Retina (tissue), 1 donor: ENCODE results near the gene TRIP13.
"Not testable (repeated sequence)": the region's sequence is repeated elsewhere in the genome, so short reads cannot be mapped to it uniquely, and the experiment has no call there.

Experiments used
- DNase-seq: peaks from one replicate; pipeline ENCODE4 v3.0.0-alpha.2; 2016

TRIP13 gene

DNA sequence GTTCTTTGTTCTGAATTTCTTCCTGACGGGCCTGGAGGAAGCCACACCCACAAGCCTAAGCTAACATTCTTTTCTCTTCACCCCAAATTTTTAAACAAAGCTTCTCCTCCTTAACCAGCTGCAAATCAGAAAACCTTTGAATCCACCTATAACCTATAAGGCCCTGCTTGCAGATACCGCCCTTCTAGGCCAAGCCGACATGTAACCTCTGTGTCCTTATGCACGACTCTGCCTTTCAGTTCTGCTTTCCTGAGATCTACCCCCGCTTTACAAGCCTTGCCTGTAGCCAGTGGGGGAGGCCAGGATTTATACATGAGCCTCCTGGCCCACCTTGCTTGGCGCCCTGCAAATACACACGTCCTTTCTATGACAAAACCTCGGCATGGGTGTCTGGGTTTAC is 19.4 kb upstream of the TRIP13 start:
- DNase-seq: no peak

DNA sequence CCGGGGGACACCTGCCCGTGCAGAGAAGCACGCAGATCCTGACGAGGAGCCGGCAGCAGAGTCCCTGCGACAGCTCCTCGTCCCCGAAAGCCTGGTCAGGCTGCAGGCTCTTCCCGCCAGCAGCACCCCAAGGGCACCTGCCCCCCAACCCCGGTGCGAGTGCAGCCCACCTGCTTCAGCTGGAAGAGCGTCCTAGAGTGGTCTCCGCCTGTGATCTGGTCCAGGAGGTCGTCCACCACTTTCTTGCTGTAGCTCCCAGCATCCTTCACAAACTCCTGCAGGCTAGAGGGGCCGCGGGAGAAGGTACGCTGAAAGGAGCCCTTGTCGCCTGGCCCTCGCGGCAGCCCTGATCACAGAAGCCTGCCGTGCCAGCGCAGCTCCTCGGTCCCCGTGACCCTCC is 16.8 kb upstream of the TRIP13 start:
- no peak for DNase-seq

DNA sequence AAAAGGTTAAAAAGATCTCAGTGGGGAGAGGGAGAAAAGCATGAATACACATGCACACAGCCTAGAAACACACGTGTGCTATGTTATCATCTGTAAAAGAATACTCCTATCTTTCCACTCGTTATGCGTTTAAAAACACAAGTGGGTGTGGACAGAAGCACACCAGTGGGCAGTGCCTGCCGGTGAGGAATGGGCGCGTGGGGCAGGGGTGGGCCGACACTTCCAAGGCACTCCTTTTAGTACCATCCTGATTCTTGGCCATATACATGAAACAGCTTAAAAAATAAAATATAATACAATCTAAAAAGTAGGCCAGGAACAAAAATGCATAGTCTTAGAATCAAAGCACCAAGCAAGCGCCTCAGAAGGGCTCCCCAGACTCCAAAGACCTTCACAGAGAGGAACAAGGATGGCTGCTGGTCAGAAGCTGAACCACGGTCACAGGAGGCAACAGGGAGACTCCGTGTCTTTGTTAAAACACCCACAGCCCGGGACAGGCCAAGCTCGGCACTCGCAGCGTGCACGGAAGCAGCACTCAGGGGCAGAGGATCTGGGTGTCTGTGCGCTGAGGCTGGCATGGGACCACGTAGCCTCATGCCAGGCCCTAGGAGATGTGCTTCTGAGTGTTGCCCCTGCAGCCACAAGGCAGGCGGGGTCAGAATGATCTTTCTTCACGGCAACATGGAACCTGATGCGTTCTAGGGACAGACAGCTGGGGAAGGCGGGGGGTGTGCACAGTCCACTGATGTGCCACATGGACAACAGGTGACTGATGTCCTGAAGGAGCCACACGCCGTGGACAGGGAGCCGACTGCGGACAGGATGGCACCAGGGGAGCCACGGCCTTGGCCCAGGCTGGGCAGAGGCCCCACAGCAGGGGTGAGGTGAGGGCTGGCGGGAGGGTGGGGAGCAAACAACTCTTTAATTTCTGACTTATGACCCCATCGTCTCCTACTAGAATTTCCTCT is 16.0 kb upstream of the TRIP13 start:
- DNase-seq: no peak

DNA sequence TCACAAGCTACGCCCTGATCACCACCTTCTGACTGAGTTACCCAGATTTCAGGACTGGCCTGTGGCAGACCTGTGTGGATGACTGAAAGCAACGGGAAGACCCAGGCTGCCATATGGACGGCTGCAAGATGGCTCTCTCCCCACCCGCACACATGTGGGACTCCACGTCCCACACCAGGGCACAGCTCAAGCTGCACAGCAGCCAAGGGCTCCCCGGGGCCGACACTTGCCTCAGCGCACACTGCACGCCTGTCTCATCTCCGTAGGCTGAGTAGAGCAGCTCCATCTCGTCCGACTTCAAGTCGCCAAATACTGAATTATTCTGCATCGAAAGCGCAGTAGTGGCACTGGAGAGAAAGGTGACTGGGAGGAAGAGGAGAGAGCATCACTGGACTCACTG is 14.6 kb upstream of the TRIP13 start:
- no peak for DNase-seq

DNA sequence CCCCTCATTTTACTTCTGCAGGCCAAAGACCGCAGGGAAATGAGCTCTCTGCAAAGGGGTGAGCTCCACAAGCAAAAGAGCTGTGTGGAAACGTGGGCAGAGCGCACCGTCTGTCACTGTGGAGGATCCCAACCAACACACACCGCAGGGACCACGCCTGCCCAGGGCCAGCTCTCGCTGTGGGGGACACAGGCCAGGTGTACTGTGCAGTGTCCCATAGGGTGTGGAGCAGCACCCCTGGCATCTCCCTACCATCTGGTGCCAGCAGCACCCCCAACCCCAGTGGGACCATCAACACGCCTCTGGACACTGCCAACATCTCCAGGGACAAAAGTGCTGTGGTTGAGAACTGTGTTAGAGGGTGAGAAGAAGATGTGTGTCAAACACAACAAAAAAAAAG is 14.0 kb upstream of the TRIP13 start:
- not testable (repeated sequence) for DNase-seq

DNA sequence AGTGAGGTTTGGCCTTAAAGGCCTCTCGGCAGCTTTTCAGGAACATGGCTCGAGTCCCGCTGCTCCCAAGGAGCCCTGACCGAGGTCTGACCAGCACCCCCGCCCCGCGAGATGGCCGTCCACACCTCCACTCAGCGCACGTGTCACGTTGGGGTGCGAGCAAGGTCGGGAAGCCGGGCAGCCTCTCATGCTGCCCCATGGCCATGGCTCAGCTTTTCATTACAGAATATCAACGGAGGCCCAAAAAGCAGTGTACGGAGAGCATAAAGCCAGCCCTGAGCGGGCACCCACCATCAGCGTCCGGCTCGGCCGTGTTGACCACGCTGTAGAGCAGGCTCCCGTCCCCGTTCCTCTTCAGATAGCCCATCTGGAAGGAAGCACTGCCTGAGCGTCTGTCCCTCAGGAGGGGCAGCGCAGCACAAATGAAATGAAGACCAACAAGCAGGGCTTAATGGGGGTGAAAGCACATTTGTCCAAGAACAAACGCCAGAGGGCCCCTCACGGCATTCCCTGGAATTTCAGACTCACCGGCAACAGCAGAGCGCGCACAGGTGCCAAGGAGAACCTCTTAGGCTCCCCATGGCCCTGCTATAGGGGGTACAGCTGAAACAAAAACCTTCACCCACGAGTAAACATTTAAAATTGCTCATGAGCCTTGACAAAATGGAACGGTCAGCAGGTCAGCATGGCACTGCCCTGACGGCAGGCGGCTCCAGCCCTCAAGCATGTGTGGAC is 11.7 kb upstream of the TRIP13 start:
- DNase-seq: no peak

DNA sequence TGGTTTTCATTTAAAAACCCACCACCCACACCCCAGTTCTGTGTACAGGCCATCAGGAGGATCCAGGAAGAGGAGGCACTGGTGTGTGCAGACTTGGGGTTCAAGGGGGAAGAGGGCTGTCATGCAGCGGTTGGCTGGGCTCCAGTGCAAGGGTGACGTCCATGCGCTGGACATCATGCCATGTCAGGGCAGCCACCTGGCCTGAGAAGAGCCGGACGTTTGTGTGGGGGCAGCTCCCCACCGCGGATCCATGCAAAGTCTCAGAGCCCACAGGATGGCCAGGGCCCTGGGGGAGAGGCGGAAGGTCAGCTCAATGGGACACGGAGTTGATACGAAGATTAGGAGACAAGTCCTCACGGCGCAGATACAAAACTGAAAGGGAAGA is 11.1 kb upstream of the TRIP13 start:
- DNase-seq: no peak

DNA sequence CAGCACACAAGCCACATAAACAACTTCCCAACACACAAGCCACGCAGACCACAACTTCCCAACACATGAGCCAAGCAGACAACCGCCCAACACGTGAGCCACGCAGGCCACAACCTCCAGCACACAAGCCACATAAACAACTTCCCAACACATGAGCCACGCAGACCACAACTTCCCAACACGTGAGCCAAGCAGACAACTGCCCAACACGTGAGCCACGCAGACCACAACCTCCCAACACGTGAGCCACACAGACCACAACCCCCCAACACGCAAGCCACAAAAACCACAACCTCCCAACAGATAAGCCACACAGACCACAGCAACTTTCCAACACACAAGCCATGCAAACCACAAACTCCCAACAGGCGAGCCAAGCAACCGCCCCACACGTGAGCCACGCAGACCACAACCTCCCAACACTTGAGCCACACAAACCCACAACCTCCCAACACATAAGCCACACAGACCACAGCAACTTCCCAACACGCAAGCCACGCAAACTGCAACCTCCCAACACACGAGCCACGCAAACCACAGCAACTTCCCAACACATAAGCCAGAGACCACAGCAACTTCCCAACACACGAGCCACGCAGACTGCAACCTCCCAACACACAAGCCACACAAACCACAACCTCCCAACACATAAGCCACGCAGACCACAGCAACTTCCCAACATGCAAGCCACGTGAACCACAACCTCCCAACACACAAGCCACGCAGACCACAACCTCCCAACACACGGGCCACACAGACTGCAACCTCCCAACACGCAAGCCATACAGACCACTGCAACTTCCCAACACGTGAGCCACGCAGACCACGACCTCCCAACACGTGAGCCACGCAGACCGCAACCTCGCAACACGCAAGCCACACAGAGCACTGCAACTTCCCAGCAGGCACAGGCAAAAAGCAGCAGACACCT is 10.2 kb upstream of the TRIP13 start:
- no peak for DNase-seq

DNA sequence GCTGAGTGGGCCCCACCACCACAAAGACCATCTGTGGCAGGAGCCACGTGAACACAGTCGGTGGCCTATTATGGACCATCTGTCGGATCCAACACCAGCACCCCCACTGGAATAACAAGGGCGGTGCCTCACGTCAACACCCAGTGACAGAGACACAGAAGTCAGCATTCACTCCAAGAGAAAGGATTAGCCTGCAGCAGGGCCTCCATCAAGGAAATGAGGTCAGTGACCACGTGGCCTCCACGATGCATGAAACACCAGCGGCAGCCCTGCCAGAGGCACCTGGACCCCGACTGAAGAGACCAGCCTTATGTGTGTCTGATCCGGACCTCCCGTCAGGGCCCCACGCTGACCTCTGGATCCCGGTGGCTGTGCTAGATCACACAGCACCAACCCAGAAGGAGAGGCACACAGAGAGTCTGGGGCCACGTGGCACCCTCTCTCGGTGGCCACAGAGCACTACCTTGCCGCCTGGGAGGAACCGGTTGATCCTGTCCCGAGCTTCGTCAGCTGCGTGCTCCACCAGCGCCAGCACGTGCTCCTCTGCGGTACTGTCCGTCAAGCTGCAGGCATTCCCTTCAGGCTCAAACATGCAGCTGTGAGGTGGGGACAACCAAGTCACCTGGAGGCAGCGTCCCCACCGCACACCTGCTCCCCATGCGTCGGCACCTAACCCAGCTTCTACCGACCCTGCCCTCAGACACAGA is 9.1 kb upstream of the TRIP13 start:
- DNase-seq: no peak

DNA sequence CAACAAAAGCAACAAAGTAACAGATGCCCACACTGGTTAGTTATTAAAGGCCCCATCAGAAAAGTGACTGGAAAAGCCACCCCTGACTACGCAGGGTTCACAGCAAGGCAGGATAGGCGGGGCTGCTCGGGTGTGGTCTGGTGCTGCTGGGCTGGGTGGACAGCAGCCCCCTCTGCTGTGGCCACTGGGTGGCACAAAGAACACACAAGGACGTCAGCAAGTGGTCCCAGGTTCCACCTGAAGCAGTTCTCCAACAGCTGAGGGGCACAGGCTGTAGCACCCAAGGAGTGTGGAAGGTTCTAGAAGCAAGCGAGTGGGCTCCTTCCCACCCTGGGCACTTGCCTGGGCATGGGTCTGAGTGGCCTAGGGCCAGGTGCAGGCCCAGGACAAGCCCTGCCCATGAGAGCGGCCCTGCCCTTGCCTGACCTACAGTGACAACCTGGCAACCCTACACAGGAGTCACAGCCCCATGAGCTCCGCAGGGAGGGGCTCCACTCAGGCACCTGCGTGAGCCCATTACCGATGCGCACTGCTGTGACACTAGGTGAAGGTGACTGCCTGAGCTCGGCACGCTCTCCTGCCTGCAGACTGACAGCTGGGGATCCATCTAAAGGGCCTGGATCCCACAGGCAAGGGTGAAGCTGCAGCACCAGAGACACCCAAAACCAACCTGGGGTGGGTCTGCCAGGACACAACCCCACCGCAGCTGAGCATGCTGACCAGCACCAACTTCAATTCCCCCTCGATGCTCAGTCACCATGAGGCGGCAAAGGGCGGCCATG is 8.1 kb upstream of the TRIP13 start:
- DNase-seq: no peak

DNA sequence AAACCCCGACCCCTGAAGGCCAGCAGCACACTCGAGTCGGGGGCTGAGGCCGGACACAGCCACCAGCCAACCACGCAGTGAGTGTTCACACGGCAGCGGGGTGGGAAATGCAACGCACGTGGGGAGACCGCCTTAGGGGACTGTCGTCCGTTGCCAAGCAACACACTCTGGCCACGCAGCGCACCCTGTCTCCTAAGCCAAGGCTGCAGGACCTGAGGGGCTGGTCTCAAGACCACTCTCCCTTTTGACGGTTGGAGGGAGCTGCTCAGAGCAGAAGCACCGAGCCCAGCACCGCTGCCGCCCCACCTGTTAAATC is 7.6 kb upstream of the TRIP13 start:
- no peak for DNase-seq

DNA sequence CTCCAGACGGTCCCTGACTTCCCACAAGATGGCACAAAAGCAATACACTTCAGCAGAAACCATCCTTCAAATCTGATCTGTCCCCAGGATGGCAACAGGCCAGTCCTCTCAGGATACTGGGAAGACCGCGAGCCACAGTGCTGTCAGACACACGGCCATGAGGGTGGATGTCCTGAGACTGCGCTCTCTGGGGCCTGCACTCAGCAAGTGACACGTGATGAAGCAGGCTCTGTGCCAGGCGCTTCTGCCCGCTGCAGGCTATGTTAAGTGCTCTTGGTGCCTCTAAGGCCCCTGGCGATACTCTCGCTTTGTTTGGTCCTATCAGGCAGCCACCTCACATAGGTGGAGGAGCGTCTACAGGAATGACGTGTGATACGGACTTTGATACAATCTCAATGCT is 7.2 kb upstream of the TRIP13 start:
- no peak for DNase-seq

DNA sequence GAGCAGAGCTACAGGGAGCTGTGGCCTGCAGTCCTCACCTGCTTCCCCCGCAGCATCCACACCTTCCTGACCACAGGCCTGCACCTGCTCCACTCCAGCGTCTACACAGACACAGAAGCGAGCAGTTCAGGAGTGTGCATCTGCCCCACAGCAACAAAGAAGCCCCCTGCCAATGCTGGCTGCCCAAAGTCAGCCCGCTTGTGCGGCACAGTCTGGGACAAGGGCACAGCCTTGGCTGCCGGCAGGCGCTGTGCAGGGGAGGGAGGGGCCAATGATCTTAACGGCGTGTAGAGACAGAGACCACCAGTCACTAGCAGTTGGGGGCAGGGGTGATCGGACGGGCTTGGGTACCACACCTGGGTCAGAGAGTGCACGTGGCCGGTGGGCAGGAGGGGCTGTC is 6.6 kb upstream of the TRIP13 start:
- no peak for DNase-seq

DNA sequence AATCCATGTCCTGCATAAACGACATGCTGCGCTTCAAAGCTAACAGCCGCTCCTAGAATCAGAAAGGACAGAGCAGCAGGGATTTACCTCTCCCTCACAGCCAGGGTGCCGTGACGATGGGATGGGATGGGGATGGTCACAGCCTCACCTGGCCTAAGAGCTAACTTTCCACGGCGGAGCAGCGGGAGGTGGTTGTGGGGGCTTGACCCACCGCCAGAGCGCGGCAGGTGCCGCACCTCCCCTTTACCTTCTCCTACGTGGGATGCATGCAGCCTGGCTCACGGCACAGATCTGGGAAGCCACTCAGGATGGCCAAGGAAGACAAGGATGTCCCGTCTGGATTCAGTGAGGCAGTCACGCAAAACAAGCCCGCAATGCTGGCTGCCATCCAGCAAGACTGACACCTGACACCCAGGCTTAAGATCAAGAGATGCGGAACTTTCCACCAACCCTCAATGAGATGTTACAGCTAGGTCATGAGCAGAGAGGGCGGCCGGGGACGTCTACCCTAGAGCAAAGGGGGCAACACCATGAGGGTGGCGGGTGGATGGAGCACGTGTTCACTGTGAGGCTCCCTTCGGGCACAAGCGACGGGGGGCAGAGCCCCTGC is 5.9 kb upstream of the TRIP13 start:
- no peak for DNase-seq

DNA sequence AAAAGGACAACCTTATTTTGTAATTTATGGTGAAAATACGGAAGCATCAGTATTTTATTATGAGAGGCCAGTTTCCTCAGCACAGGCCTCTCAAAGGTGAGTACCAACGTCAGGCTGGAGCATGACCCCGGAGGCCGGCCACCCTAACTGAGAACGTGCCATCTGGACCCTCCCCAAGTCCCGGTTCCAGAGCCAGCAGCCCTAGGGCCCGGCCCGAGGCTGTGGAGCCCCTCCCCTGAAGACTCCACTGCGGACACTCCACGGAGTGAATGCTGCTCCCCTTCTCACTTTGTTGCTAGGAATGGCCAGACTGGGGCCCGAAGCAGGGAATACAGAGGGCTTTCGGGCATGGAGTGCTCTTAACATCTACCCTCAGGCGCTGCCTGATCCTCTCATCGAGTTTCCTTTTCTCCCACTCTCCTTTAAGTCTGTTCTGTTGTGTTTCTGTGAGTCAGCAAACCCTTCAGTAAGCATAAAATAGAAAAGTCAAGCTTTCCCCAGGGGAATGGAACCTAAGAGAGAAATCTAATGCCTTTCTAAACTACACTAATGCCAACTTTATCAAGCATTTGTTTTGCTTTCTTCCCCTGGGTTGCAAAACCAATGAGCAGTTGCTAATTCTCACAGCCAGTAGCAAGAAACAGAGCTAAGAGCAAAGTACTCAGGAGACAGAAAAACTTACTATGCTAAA is 4.6 kb upstream of the TRIP13 start:
- no peak for DNase-seq

DNA sequence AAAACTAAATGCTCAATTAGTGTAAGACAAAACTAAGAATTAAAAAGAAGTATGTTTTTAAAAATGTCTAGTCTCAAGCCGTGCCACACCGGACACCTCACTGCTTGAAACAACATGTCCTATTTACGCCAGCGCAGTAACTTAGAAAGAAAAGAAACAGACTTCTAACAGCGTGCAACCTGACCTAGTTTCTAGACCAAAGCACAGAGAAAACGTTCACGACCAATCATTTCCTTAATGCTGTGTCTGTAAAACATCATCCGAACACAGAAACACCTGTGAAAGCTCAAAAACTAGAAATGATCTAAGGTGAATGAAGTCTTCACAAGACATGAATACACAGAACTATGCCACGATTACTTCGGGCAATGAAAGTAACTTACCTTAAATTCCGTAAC is 4.0 kb upstream of the TRIP13 start:
- DNase-seq: no peak

DNA sequence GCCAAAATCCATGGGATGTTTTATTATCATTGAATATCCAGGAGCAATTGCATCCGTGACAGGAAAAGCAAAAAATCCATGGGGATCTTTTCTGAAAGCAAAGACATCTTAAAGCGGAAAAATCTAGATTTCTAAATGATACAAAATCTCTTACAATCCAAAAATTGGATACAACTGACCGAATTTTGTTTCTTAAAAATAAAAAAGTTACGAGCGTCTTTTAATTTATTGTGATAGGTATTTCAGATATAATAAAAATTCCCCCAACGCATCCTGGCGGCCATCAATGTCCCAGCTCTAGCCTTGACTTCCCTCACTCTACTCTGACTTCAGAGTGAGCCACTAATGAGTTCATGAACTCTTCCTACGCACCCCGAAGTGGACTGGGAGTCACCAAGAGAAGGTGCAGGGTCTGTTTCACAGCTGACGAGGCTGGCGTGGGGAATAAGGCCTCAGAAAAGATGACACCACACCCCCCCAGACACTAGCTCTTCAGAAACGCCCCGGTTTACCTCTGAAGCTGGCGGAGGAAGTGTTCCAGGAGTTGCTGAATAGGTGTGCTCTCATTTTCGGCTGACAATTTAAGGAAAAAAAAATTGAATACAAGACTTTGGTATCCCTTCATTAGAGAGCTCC is 3.5 kb upstream of the TRIP13 start:
- DNase-seq: no peak

DNA sequence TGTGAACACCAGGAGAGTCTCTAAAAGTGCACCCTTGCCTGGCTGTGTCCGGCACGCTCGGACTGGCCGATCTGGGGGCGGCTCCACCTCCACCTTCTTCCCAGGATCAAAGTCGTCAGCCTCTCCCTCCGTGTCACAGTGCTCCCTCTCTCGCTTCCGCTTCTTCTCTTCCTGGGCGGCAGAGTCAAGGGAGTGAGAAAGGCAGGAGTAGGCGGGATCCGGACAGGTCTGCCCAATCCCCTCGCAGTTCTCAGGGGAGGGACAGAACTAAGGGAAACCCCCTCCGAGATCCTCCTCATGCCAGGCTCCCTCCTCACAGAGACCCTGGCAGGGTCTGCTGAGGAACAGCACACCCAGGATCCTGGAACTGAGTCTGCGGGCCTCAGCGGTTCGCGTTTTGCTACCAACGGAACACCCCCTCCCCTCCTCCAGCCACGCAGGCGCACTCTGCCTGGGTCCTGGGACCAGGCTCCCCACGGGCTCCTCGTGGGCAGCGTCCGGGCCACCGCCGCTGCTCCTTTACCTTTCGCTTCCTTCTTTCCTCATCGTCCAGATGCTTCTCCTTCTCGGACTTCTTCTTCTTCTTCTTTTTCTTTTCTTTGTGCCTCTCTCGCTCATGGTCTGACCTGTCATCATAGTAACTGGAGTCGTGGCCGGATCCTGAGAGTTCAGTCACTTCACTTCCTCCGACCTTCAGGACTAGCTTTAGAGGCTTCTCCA is 1.4 kb upstream of the TRIP13 start:
- no peak for DNase-seq

DNA sequence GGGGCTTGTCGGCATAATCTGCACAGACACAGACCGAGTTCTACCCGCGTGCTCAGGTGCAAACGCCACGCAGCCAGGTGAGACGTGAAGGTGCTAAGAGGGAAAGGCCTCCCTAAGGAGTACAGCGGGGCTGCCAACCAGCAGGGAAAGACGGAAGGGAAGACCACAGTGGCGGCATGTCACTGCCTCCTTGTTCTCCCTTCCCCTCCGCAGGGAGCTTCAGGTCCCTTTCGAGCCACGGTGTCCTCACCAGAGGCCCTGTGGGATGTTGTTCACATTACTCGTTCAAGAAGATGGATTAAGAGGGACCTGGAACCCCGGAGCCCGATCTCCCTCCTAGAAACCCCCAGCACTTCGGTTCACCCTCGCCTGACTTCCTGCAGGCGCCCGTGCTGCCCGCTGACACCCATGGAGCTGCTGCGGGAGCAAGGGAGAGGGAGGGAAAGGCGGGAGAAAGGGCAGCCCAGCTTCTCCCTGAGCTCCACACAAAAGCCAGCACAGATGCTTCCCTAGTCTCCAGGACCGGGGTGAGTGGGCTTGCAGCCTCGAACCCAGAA is 769 bp upstream of the TRIP13 start:
- peak; percentile 70 for DNase-seq
